HCT116 (cell line): ENCODE data around the gene STAG1.

Experiments used
- CTCF ChIP-seq, 3 experiments: fragments of 200-600 bp in 1 of 3; sonication (generic) in 1 of 3; IDR thresholded peaks in 2 of 3; conservative IDR thresholded peaks in 1 of 3; 2 replicates each; pipeline ENCODE4 v1.5.1; 2012 to 2017; ENCODE audit warnings: low read depth in 2 of 3, low read length in 2 of 3, antibody characterized with exemption in 1 of 3, borderline replicate concordance in 1 of 3, control low read depth in 1 of 3, mild to moderate bottlenecking in 1 of 3, mixed read lengths in 1 of 3, mixed run types in 1 of 3, moderate library complexity in 1 of 3; ENCODE audit not compliant: insufficient read depth in 1 of 3
- ELF1 ChIP-seq: IDR thresholded peaks from 2 replicates; pipeline ENCODE4 v1.6.1; 2012; ENCODE audit warnings: low read depth, borderline replicate concordance
- EZH2 ChIP-seq: fragments of 200-600 bp; sonication (generic); IDR thresholded peaks from 2 replicates; pipeline ENCODE4 v1.6.1; 2017; ENCODE audit warnings: antibody characterized with exemption, mixed run types
- FOSL1 ChIP-seq: IDR thresholded peaks from 2 replicates; pipeline ENCODE4 v1.6.1; 2012; ENCODE audit warnings: low read depth
- MAX ChIP-seq: IDR thresholded peaks from 2 replicates; pipeline ENCODE4 v1.6.1; 2012
- POLR2A ChIP-seq: IDR thresholded peaks from 2 replicates; pipeline ENCODE4 v1.7.0; 2011; ENCODE audit warnings: borderline replicate concordance; ENCODE audit not compliant: insufficient read depth, insufficient read length; ENCODE audit errors: extremely low read depth
- RAD21 ChIP-seq: IDR thresholded peaks from 2 replicates; pipeline ENCODE4 v1.6.1; 2012; ENCODE audit warnings: low read depth, mild to moderate bottlenecking
- SIN3A ChIP-seq: IDR thresholded peaks from 2 replicates; pipeline ENCODE4 v1.6.1; 2012; ENCODE audit warnings: low read depth
- SP1 ChIP-seq: IDR thresholded peaks from 2 replicates; pipeline ENCODE4 v1.6.1; 2012; ENCODE audit warnings: low read depth
- SRF ChIP-seq: IDR thresholded peaks from 2 replicates; pipeline ENCODE4 v1.6.1; 2012; ENCODE audit warnings: low read depth
- ZBTB33 ChIP-seq: IDR thresholded peaks from 2 replicates; pipeline ENCODE4 v1.6.1; 2011; ENCODE audit warnings: mild to moderate bottlenecking, low read length, moderate library complexity; ENCODE audit not compliant: insufficient replicate concordance; ENCODE audit errors: extremely low read depth
- ZFX ChIP-seq: fragments of 450-650 bp; IDR thresholded peaks from 2 replicates; pipeline ENCODE4 v1.6.1; 2017
- TF ChIP-seq, protein P1 (sequence below): IDR thresholded peaks from 2 replicates; pipeline ENCODE4 v1.6.1; 2012

DNA sequence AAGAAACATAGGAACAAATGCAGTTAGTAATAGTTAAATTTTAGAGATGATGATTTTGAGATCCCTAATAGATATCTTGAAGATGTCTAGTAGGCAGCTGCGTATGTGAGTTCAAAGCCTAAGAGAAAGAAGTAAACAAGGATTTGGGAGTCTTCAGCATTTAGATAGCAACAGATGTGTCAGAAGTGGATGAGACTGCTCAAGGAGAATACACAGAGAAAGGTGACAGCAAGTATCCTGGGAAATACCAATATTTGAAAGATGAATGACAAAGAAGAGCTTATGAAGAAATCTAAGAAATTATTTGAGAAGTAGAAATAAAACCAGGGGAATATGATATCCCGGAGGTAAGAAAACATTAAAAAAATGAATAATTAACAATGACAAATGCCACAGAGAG is 371.1 kb downstream of the STAG1 start:
- no peak for TF ChIP-seq POLR2A
- TF ChIP-seq ELF1, result no peak
- no peak for TF ChIP-seq CTCF (IDR thresholded peaks at IDR 0.05 in 2 of 3, conservative IDR thresholded peaks at IDR 0.05 in 1 of 3; ENCODE audit: borderline replicate concordance in 1 of 3, insufficient read depth in 1 of 3, low read depth in 2 of 3, low read length in 2 of 3)
- TF ChIP-seq MAX, result no peak
- no peak for TF ChIP-seq EZH2
- TF ChIP-seq SIN3A, result no peak
- TF ChIP-seq SP1, result no peak
- TF ChIP-seq RAD21, result no peak
- no peak for TF ChIP-seq ZFX
- no peak for TF ChIP-seq ZBTB33
- TF ChIP-seq SRF, result no peak
- no peak for TF ChIP-seq FOSL1
- TF ChIP-seq, protein P1, sequence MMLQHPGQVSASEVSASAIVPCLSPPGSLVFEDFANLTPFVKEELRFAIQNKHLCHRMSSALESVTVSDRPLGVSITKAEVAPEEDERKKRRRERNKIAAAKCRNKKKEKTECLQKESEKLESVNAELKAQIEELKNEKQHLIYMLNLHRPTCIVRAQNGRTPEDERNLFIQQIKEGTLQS, result no peak
